ENCODE data around the gene ZNF280C.

- no peak for TF ChIP-seq CTCF (IDR thresholded peaks at IDR 0.05; ENCODE audit: insufficient read depth, low read length, poor library complexity, severe bottlenecking)
- no peak for TF ChIP-seq EZH2phosphoT487 (conservative IDR thresholded peaks at IDR 0.05; ENCODE audit: low read length)
Observed at GRCh38 chrX:130179170-130179569, 89.5 kb downstream of the ZNF280C start.
